Neural progenitor cell (in vitro differentiated cells): ENCODE measurements around the gene IGSF21.

ENCODE experiments used
- CTCF ChIP-seq: fragments of 200-600 bp; sonication (generic); IDR thresholded peaks from 2 replicates; pipeline ENCODE4 v1.5.1; 2017; ENCODE audit warnings: antibody characterized with exemption, mild to moderate bottlenecking
- EZH2 ChIP-seq: fragments of 200-600 bp; sonication (generic); IDR thresholded peaks from 2 replicates; pipeline ENCODE4 v1.6.1; 2017; ENCODE audit warnings: antibody characterized with exemption, mild to moderate bottlenecking, moderate library complexity
- EZH2phosphoT487 ChIP-seq: fragments of 200-600 bp; sonication (generic); IDR thresholded peaks from 2 replicates; pipeline ENCODE4 v1.6.1; 2017; ENCODE audit warnings: antibody characterized with exemption

DNA sequence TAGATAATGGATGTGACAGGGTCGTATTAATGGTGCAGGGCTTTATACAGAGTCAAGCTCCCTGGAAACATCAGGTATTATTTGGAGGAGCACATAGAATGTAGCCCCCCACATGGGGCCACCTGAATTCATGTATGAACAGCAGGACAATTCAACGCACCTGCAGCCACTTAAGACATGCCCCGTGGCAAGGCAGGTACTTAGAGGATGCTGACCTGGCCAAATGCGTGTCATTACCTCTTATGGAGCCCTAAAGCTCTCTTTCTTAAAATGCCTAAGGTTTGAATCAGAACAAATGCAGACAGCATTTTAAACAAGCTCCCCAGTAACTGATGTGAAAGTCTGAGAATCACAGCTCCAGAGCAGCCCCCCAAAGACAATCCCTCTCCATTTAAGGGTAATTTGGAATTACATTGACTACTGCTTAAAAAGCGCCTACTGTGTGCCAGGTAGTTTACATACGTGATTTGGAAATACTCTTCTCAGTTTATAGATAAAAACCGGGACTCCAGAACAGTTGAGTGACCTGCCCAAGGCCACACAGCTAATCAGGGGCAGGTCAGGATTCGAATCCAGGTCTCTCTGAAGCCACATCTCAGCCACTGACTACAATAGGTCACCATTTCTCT, 302.1 kb downstream of the IGSF21 start:
- no peak for TF ChIP-seq CTCF
- no peak for TF ChIP-seq EZH2
- no peak for TF ChIP-seq EZH2phosphoT487
